Osteocyte (in vitro differentiated cells): ENCODE results near the gene GAS7. TPM values are rescaled to one million over a fixed set of nuclear protein-coding genes. Genes with fewer than 3 reads are reported as not detected.

Experiments used
- DNase-seq: peaks from one replicate; pipeline ENCODE4 v3.0.0; 2021; ENCODE audit warnings: mixed read lengths; ENCODE audit not compliant: unreplicated experiment; ENCODE audit errors: extremely low spot score
- H3K27ac Mint-ChIP-seq: one replicate; pipeline ENCODE4 v1.8.0; 2021; ENCODE audit warnings: mild to moderate bottlenecking, mixed read lengths; ENCODE audit not compliant: unreplicated experiment
- H3K27me3 Mint-ChIP-seq: one replicate; pipeline ENCODE4 v1.8.0; 2021; ENCODE audit warnings: mixed read lengths; ENCODE audit not compliant: unreplicated experiment
- H3K36me3 Mint-ChIP-seq: one replicate; pipeline ENCODE4 v1.8.0; 2021; ENCODE audit warnings: mixed read lengths; ENCODE audit not compliant: unreplicated experiment
- H3K4me1 Mint-ChIP-seq: one replicate; pipeline ENCODE4 v1.8.0; 2021; ENCODE audit warnings: mixed read lengths; ENCODE audit not compliant: unreplicated experiment
- H3K4me3 Mint-ChIP-seq: one replicate; pipeline ENCODE4 v1.8.0; 2021; ENCODE audit warnings: mild to moderate bottlenecking, moderate library complexity, mixed read lengths; ENCODE audit not compliant: unreplicated experiment
- H3K9me3 Mint-ChIP-seq: one replicate; pipeline ENCODE4 v1.8.0; 2021; ENCODE audit warnings: mixed read lengths; ENCODE audit not compliant: unreplicated experiment
- CTCF ChIP-seq: fragments of 200-600 bp; sonication (generic); IDR thresholded peaks from 2 replicates; pipeline ENCODE4 v1.5.0; 2021; ENCODE audit warnings: antibody characterized with exemption, mild to moderate bottlenecking, moderate library complexity
- total RNA-seq: library from RNA; stranded (reverse); gene quantifications from 2 replicates; pipeline ENCODE4 v1.2.1, GENCODE V29; 2021

GAS7 gene
- total RNA-seq, 1 donor from 2014 or later: 18.1 TPM

- Mint-ChIP-seq H3K4me1 (peaks cover 6% of the 10 kb centered on the region), H3K36me3 (no peaks in the 10 kb centered on the region), H3K4me3 (no peak overlapping the region), H3K9me3 (no peaks in the 10 kb centered on the region), H3K27me3 (peaks cover 3% of the 10 kb centered on the region), H3K27ac (no peak overlapping the region)
- TF ChIP-seq CTCF: no peak
- no peak for DNase-seq
Measured at GRCh38 chr17:10149573-10150399, 48.6 kb downstream of the GAS7 start.

- H3K4me1 Mint-ChIP-seq: peaks cover 6% of the 10 kb centered on the region
- H3K36me3 Mint-ChIP-seq: no peaks in the 10 kb centered on the region
- TF ChIP-seq CTCF: no peak
- H3K27ac Mint-ChIP-seq: no peak overlapping the region
- no peak overlapping the region for H3K4me3 Mint-ChIP-seq
- peaks cover 3% of the 10 kb centered on the region for H3K27me3 Mint-ChIP-seq
- no peak for DNase-seq
- no peaks in the 10 kb centered on the region for H3K9me3 Mint-ChIP-seq
Measured at GRCh38 chr17:10147761-10148415, 50.5 kb downstream of the GAS7 start.

GRCh38 chr17:10147040-10147439, 51.4 kb downstream of the GAS7 start:
- no peak overlapping the region for H3K27ac Mint-ChIP-seq
- no peaks in the 10 kb centered on the region for H3K36me3 Mint-ChIP-seq
- H3K27me3 Mint-ChIP-seq: peaks cover 3% of the 10 kb centered on the region
- no peak overlapping the region for H3K4me3 Mint-ChIP-seq
- H3K9me3 Mint-ChIP-seq: no peaks in the 10 kb centered on the region
- H3K4me1 Mint-ChIP-seq: peaks cover 6% of the 10 kb centered on the region
- TF ChIP-seq CTCF: no peak
- DNase-seq: no peak

- DNase-seq: no peak
- Mint-ChIP-seq H3K9me3 (no peaks in the 10 kb centered on the region), H3K4me1 (peaks cover 14% of the 10 kb centered on the region), H3K36me3 (no peaks in the 10 kb centered on the region), H3K27me3 (peaks cover 3% of the 10 kb centered on the region), H3K27ac (no peak overlapping the region), H3K4me3 (no peak overlapping the region)
- TF ChIP-seq CTCF: no peak
Measured at GRCh38 chr17:10144982-10145381, 53.4 kb downstream of the GAS7 start.

GRCh38 chr17:10144456-10144855, 54.0 kb downstream of the GAS7 start:
- DNase-seq: no peak
- Mint-ChIP-seq H3K9me3 (no peaks in the 10 kb centered on the region), H3K4me1 (peaks cover 14% of the 10 kb centered on the region), H3K27ac (no peak overlapping the region), H3K27me3 (peaks cover 3% of the 10 kb centered on the region), H3K4me3 (no peak overlapping the region), H3K36me3 (no peaks in the 10 kb centered on the region)
- TF ChIP-seq CTCF: no peak
